Peyer's patch (tissue), 4 donors: ENCODE measurements around the gene EPHB1. TPM values are rescaled to one million over a fixed set of nuclear protein-coding genes. Genes with fewer than 3 reads are reported as not detected.

Experiments
- DNase-seq, 3 donors: peaks; one replicate each; pipeline ENCODE4 v3.0.0-alpha.2; 2017 to 2019
- H3K27ac ChIP-seq, 4 donors: fragments of 200-600 bp; sonication (generic); one replicate each; pipeline ENCODE4 v1.5.1; 2016 to 2019
- H3K27me3 ChIP-seq, 2 donors: fragments of 200-600 bp; sonication (generic); one replicate each; pipeline ENCODE4 v1.5.1; 2019
- H3K36me3 ChIP-seq, 3 donors: fragments of 200-600 bp; sonication (generic); one replicate each; pipeline ENCODE4 v1.5.1; 2016 to 2019
- H3K4me1 ChIP-seq, 4 donors: fragments of 200-600 bp; sonication (generic); one replicate each; pipeline ENCODE4 v1.5.1; 2016 to 2019
- H3K4me3 ChIP-seq, 4 donors: fragments of 200-600 bp; sonication (generic); 1 replicate in 3 of 4; 2 replicates in 1 of 4; pipeline ENCODE4 v1.5.1; 2016 to 2019; ENCODE audit warnings: mild to moderate bottlenecking in 1 of 4
- H3K9me3 ChIP-seq, 4 donors: fragments of 200-600 bp; sonication (generic); one replicate each; pipeline ENCODE4 v1.5.1; 2016 to 2019; ENCODE audit warnings: mild to moderate bottlenecking in 1 of 4
- CTCF ChIP-seq, 6 experiments: fragments of 450-650 bp in 4 of 6; fragments of 200-600 bp in 2 of 6; sonication (generic) in 1 of 6; IDR thresholded peaks; one replicate each; pipeline ENCODE4 v1.5.1; 2017 to 2019; ENCODE audit warnings: antibody characterized with exemption in 6 of 6, mild to moderate bottlenecking in 3 of 6, moderate library complexity in 1 of 6
- POLR2A ChIP-seq, 2 donors: fragments of 450-650 bp; IDR thresholded peaks; one replicate each; pipeline ENCODE4 v1.5.1; 2017; ENCODE audit warnings: antibody characterized with exemption in 2 of 2, mild to moderate bottlenecking in 2 of 2, moderate library complexity in 2 of 2
- total RNA-seq, 4 donors: library from RNA; depleted of rRNA; stranded (reverse); fragments of >200 nt; gene quantifications; one replicate each; pipeline ENCODE4 v1.1.0, GENCODE V29; 2016

EPHB1 gene
- total RNA-seq, 4 donors from 2014 or later, result 0.18 to 3.2 (median 0.68) TPM

- no peak for TF ChIP-seq CTCF (IDR thresholded peaks at IDR 0.05)
- TF ChIP-seq POLR2A (IDR thresholded peaks at IDR 0.05), result no peak
- H3K27ac ChIP-seq, result no peak overlapping the region
- no peak for DNase-seq
Measured at GRCh38 chr3:134941820-134942219, 146.8 kb downstream of the EPHB1 start.

GRCh38 chr3:134944429-134944828, 149.4 kb downstream of the EPHB1 start:
- H3K27ac ChIP-seq, result no peak overlapping the region
- TF ChIP-seq POLR2A (IDR thresholded peaks at IDR 0.05) (no peak), CTCF (IDR thresholded peaks at IDR 0.05) (no peak)
- no peak for DNase-seq
- H3K27me3 ChIP-seq, result no peaks in the 10 kb centered on the region
- H3K4me3 ChIP-seq, result no peak overlapping the region
- H3K36me3 ChIP-seq, result no peaks in the 10 kb centered on the region
- no peaks in the 10 kb centered on the region for H3K4me1 ChIP-seq
- H3K9me3 ChIP-seq, result no peaks in the 10 kb centered on the region

More at GRCh38 chr3:134941820-134942219, 146.8 kb downstream of the EPHB1 start:
- no peaks in the 10 kb centered on the region for H3K9me3 ChIP-seq
- H3K4me1 ChIP-seq, result no peaks in the 10 kb centered on the region
- no peak overlapping the region for H3K4me3 ChIP-seq
- no peaks in the 10 kb centered on the region for H3K27me3 ChIP-seq
- no peaks in the 10 kb centered on the region for H3K36me3 ChIP-seq

- H3K27ac ChIP-seq, result no peak overlapping the region
Measured at GRCh38 chr3:134949150-134949549, 154.1 kb downstream of the EPHB1 start.

GRCh38 chr3:134952371-134952770, 157.3 kb downstream of the EPHB1 start:
- no peaks in the 10 kb centered on the region for H3K4me1 ChIP-seq
- no peak overlapping the region for H3K4me3 ChIP-seq
- H3K9me3 ChIP-seq, result no peaks in the 10 kb centered on the region
- H3K36me3 ChIP-seq, result no peaks in the 10 kb centered on the region
- H3K27ac ChIP-seq, result no peak overlapping the region
- TF ChIP-seq CTCF (IDR thresholded peaks at IDR 0.05), result no peak
- TF ChIP-seq POLR2A (IDR thresholded peaks at IDR 0.05), result no peak
- no peak for DNase-seq
- no peaks in the 10 kb centered on the region for H3K27me3 ChIP-seq

More at GRCh38 chr3:134949150-134949549, 154.1 kb downstream of the EPHB1 start:
- H3K9me3 ChIP-seq, result no peaks in the 10 kb centered on the region
- TF ChIP-seq POLR2A (IDR thresholded peaks at IDR 0.05) (no peak), CTCF (IDR thresholded peaks at IDR 0.05) (no peak)
- H3K27me3 ChIP-seq, result no peaks in the 10 kb centered on the region
- H3K36me3 ChIP-seq, result no peaks in the 10 kb centered on the region
- DNase-seq, result no peak
- no peak overlapping the region for H3K4me3 ChIP-seq
- no peaks in the 10 kb centered on the region for H3K4me1 ChIP-seq

GRCh38 chr3:134955874-134956273, 160.8 kb downstream of the EPHB1 start:
- Histone ChIP-seq H3K27ac (no peak overlapping the region), H3K27me3 (no peaks in the 10 kb centered on the region), H3K4me3 (no peak overlapping the region), H3K36me3 (no peaks in the 10 kb centered on the region), H3K9me3 (no peaks in the 10 kb centered on the region), H3K4me1 (no peaks in the 10 kb centered on the region)
- TF ChIP-seq POLR2A (IDR thresholded peaks at IDR 0.05), result no peak
- no peak for TF ChIP-seq CTCF (IDR thresholded peaks at IDR 0.05)
- no peak for DNase-seq

GRCh38 chr3:134956395-134956794, 161.3 kb downstream of the EPHB1 start:
- H3K36me3 ChIP-seq, result no peaks in the 10 kb centered on the region
- TF ChIP-seq CTCF (IDR thresholded peaks at IDR 0.05) (no peak), POLR2A (IDR thresholded peaks at IDR 0.05) (no peak)
- no peak for DNase-seq

More at GRCh38 chr3:134956395-134956794, 161.3 kb downstream of the EPHB1 start:
- Histone ChIP-seq H3K27ac (no peak overlapping the region), H3K4me3 (no peak overlapping the region), H3K27me3 (no peaks in the 10 kb centered on the region), H3K4me1 (no peaks in the 10 kb centered on the region), H3K9me3 (no peaks in the 10 kb centered on the region)
